Measurements from ENCODE around the gene RASD1. TPM values are rescaled to one million over a fixed set of nuclear protein-coding genes. Genes with fewer than 3 reads are reported as not detected.
"Not testable (repeated sequence)": the region's sequence is repeated elsewhere in the genome, so short reads cannot be mapped to it uniquely, and the experiment has no call there.

The RASD1 gene
- total and polyA plus RNA-seq, 7 experiments from 2014 or later, result 0.35 to 2.5 (median 1.0) TPM; not detected in 2

DNA sequence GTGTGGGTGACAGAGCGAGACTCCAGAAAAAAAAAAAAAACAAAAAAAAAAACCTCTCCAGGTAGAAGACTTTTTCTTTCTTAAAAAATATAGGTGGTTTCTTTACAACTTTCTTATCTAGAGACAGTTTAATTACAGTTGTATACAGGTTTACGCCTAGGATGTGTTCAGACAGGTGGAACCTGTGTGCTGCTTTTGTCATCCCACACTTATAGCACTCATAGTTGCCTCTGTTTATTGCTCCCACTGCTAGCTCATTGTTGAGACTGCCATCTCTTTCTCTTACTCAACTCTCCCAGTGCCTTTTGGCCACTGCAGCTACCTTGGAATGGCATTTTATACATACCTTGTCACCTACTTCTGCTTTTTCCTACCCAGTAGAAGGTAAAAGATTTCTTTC lies 38.5 kb downstream of the RASD1 start:
- Histone ChIP-seq H3K27me3 (ENCODE audit: control insufficient read depth in 2 of 2, insufficient read depth in 2 of 2, low read length in 2 of 2) (no peaks in the 10 kb centered on the region), H3K9me3 (ENCODE audit: control insufficient read depth in 2 of 3, low read length in 3 of 3) (no peaks in the 10 kb centered on the region), H3K4me3 (ENCODE audit: low read length) (no peak overlapping the region), H3K36me3 (ENCODE audit: control insufficient read depth in 2 of 3, insufficient read depth in 3 of 3, low read length in 3 of 3) (no peaks in the 10 kb centered on the region), H3K27ac (ENCODE audit: low read depth, low read length) (no peak overlapping the region), H3K4me1 (ENCODE audit: control insufficient read depth in 2 of 2, insufficient read depth in 2 of 2, low read length in 2 of 2) (no peaks in the 10 kb centered on the region)
- H3K9me3 Mint-ChIP-seq, result peaks cover 0 to 9% (median 4%) of the 10 kb centered on the region in 11 donors
- intact Hi-C loops (cut with micrococcal nuclease), result no loop called here
- H3K36me3 Mint-ChIP-seq, result peaks cover 0 to 3% (median 0%) of the 10 kb centered on the region in 5 donors
- ChIA-PET CTCF (no interaction called here), POLR2A (no interaction called here)
- no peak overlapping the region for H3K27ac Mint-ChIP-seq
- peaks cover 0 to 4% (median 0%) of the 10 kb centered on the region in 5 donors for H3K27me3 Mint-ChIP-seq
- H3K4me3 Mint-ChIP-seq, result no peak overlapping the region
- peaks cover 0 to 5% (median 0%) of the 10 kb centered on the region in 7 donors for H3K4me1 Mint-ChIP-seq
- ATAC-seq, result no peak
- no peak for DNase-seq

DNA sequence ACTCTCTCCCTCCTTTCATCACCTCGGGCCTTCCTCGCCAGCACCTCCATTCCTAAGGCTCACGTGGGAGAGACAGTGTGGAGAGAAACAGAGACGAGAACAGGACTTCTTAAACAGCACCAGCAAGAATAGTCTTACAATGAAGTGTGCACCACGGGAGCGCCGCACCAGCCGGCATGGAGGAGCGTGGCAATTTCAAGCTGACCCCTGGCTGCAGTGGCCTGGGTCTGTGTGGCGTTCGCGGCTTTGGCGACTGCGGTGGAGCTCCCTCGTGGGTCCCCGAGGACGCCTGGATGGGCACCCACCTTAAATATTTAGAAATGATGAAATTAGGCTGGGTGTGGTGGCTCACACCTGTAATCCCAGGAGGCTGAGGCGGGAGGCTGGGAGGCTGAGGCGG lies 39.9 kb downstream of the RASD1 start:
- Histone ChIP-seq H3K27ac (ENCODE audit: low read depth, low read length) (no peak overlapping the region), H3K27me3 (ENCODE audit: control insufficient read depth in 2 of 2, insufficient read depth in 2 of 2, low read length in 2 of 2) (no peaks in the 10 kb centered on the region), H3K4me1 (ENCODE audit: control insufficient read depth in 2 of 2, insufficient read depth in 2 of 2, low read length in 2 of 2) (no peaks in the 10 kb centered on the region), H3K36me3 (ENCODE audit: control insufficient read depth in 2 of 3, insufficient read depth in 3 of 3, low read length in 3 of 3) (no peaks in the 10 kb centered on the region), H3K4me3 (ENCODE audit: low read length) (no peak overlapping the region), H3K9me3 (ENCODE audit: control insufficient read depth in 2 of 3, low read length in 3 of 3) (no peaks in the 10 kb centered on the region)
- Mint-ChIP-seq H3K27me3 (peaks cover 0 to 4% (median 0%) of the 10 kb centered on the region in 5 donors), H3K4me3 (no peak overlapping the region), H3K36me3 (peaks cover 0 to 3% (median 0%) of the 10 kb centered on the region in 5 donors), H3K27ac (no peak overlapping the region), H3K9me3 (peaks cover 0 to 9% (median 4%) of the 10 kb centered on the region in 11 donors), H3K4me1 (peaks cover 0 to 5% (median 0%) of the 10 kb centered on the region in 7 donors)
- DNase-seq (no peak), ATAC-seq (no peak)
- ChIA-PET CTCF (interaction anchor here (0.6 kb wide), 1 partner anchor 477 kb away, joined by 3 read pairs; no protein-coding TSS in a partner anchor), POLR2A (no interaction called here)
- intact Hi-C loops (cut with micrococcal nuclease), result no loop called here

DNA sequence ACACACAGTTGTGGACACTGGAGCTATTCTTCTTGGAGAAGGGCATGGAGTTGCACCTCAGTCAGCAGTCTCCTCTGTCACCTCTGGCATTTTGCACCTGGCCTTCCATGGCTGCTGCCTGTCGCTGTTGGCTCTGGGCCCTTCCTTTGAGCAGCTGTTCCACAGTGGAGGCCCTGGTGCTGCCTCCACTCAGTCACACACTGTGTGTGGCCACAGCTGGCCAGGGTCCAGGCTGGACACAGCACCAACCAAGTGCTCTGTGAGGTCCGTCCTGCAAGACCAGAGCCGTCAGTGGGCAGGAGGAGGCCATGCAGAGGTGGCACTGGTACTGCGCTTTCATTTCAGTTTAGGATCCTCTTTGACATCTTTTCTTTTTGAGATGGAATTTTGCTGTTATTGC lies 41.0 kb downstream of the RASD1 start:
- ATAC-seq (no peak), DNase-seq (no peak)
- Histone ChIP-seq H3K4me1 (ENCODE audit: control insufficient read depth in 2 of 2, insufficient read depth in 2 of 2, low read length in 2 of 2) (no peaks in the 10 kb centered on the region), H3K4me3 (ENCODE audit: low read length) (no peak overlapping the region), H3K27me3 (ENCODE audit: control insufficient read depth in 2 of 2, insufficient read depth in 2 of 2, low read length in 2 of 2) (no peaks in the 10 kb centered on the region), H3K27ac (ENCODE audit: low read depth, low read length) (no peak overlapping the region), H3K9me3 (ENCODE audit: control insufficient read depth in 2 of 3, low read length in 3 of 3) (no peaks in the 10 kb centered on the region), H3K36me3 (ENCODE audit: control insufficient read depth in 2 of 3, insufficient read depth in 3 of 3, low read length in 3 of 3) (no peaks in the 10 kb centered on the region)
- H3K4me3 Mint-ChIP-seq, result no peak overlapping the region
- peaks cover 0 to 3% (median 0%) of the 10 kb centered on the region in 5 donors for H3K36me3 Mint-ChIP-seq
- H3K4me1 Mint-ChIP-seq, result peaks cover 0 to 3% (median 0%) of the 10 kb centered on the region in 7 donors
- H3K27me3 Mint-ChIP-seq, result peaks cover 0 to 4% (median 0%) of the 10 kb centered on the region in 5 donors
- intact Hi-C loops (cut with micrococcal nuclease), result no loop called here
- ChIA-PET POLR2A (no interaction called here), CTCF (interaction anchor here (0.6 kb wide), 1 partner anchor 136 kb away, joined by 3 read pairs; the partner anchor contains the start of gene PEMT)
- H3K9me3 Mint-ChIP-seq, result peaks cover 0 to 5% (median 3%) of the 10 kb centered on the region in 11 donors
- no peak overlapping the region for H3K27ac Mint-ChIP-seq

DNA sequence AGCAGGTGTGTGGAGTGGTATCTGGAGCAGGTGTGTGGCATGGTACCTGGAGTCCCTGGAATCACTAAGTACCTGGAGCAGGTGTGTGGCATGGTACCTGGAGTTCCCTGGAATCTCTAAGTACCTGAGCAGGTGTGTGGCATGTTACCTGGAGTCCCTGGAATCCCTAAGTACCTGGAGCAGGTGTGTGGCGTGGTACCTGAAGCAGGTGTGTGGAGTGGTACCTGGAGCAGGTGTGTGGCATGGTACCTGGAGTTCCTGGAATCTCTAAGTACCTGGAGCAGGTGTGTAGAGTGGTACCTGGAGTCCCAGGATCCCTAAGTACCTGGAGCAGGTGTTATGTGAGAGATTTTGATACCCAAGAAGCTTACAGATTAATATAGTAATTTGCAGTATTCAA lies 41.5 kb downstream of the RASD1 start:
- H3K27me3 Mint-ChIP-seq; POLR2A ChIA-PET; H3K27ac ChIP-seq (ENCODE audit: low read depth, low read length); H3K9me3 Mint-ChIP-seq; DNase-seq; H3K4me3 ChIP-seq (ENCODE audit: low read length); H3K36me3 ChIP-seq (ENCODE audit: control insufficient read depth in 2 of 3, insufficient read depth in 3 of 3, low read length in 3 of 3); H3K4me1 Mint-ChIP-seq; H3K9me3 ChIP-seq (ENCODE audit: control insufficient read depth in 2 of 3, low read length in 3 of 3); H3K4me1 ChIP-seq (ENCODE audit: control insufficient read depth in 2 of 2, insufficient read depth in 2 of 2, low read length in 2 of 2); H3K36me3 Mint-ChIP-seq; intact Hi-C loops (cut with micrococcal nuclease); ATAC-seq; H3K4me3 Mint-ChIP-seq; H3K27me3 ChIP-seq (ENCODE audit: control insufficient read depth in 2 of 2, insufficient read depth in 2 of 2, low read length in 2 of 2): not testable (repeated sequence)
- CTCF ChIA-PET, result interaction anchor here (0.6 kb wide), 1 partner anchor 137 kb away, joined by 3 read pairs; the partner anchor contains the start of gene PEMT
- H3K27ac Mint-ChIP-seq, result peak overlapping the region in 1 of 9 donors; percentile 55

DNA sequence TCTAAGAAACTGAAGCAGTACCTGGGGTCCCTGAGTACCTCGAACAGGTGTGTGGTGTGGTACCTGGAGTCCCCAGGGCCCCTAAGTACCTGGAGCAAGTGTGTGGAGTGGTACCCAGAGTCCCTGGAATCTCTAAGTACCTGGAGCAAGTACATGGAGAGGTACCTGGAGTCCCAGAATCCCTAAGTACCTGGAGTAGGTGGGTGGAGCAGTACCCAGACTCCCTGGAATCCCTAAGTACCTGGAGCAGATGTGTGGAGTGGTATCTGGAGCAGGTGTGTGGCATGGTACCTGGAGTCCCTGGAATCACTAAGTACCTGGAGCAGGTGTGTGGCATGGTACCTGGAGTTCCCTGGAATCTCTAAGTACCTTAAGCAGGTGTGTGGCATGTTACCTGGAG lies 41.9 kb downstream of the RASD1 start:
- H3K36me3 Mint-ChIP-seq, result no peaks in the 10 kb centered on the region
- CTCF ChIA-PET, result no interaction called here
- ATAC-seq, result no peak

DNA sequence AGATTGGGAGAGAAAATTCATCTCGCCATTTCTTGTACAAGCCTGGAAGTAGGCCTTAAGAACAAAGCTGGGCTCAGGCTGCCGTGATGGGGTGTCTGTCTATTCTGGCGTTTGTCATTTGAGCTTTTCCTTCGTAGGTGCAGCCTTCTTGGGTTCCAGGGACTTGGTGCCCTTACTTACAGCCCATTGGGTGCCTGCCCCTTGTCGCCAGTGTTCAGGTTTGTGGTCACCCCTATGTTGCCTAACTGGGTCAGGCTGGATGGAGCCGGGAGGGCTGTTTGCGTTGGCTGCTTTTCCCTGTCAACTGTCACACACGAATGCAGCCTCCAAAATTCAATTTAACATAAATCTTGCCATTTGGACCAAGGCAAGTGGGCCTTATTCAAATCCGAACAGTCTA lies 43.1 kb downstream of the RASD1 start:
- no peaks in the 10 kb centered on the region for H3K4me1 ChIP-seq (ENCODE audit: control insufficient read depth in 2 of 2, insufficient read depth in 2 of 2, low read length in 2 of 2)
- H3K27ac Mint-ChIP-seq, result no peak overlapping the region
- DNase-seq (no peak), ATAC-seq (no peak)
- CTCF ChIA-PET, result interaction anchor here (0.6 kb wide), 1 partner anchor 554 kb away, joined by 3 read pairs; no protein-coding TSS in a partner anchor
- no peak overlapping the region for H3K4me3 ChIP-seq (ENCODE audit: low read length)
- POLR2A ChIA-PET, result no interaction called here
- no peak overlapping the region for H3K4me3 Mint-ChIP-seq
- H3K9me3 ChIP-seq (ENCODE audit: control insufficient read depth in 2 of 3, low read length in 3 of 3), result no peaks in the 10 kb centered on the region
- H3K36me3 Mint-ChIP-seq, result no peaks in the 10 kb centered on the region
- intact Hi-C loops (cut with micrococcal nuclease), result no loop called here
- peaks cover 0 to 4% (median 0%) of the 10 kb centered on the region in 5 donors for H3K27me3 Mint-ChIP-seq
- H3K36me3 ChIP-seq (ENCODE audit: control insufficient read depth in 2 of 3, insufficient read depth in 3 of 3, low read length in 3 of 3), result no peaks in the 10 kb centered on the region
- H3K27ac ChIP-seq (ENCODE audit: low read depth, low read length), result no peak overlapping the region
- H3K9me3 Mint-ChIP-seq, result no peaks in the 10 kb centered on the region
- H3K27me3 ChIP-seq (ENCODE audit: control insufficient read depth in 2 of 2, insufficient read depth in 2 of 2, low read length in 2 of 2), result no peaks in the 10 kb centered on the region
- H3K4me1 Mint-ChIP-seq, result no peaks in the 10 kb centered on the region

More for the DNA sequence above, 41.9 kb downstream of the RASD1 start:
- POLR2A ChIA-PET, result no interaction called here
- Histone ChIP-seq H3K4me3 (ENCODE audit: low read length) (no peak overlapping the region), H3K4me1 (ENCODE audit: control insufficient read depth in 2 of 2, insufficient read depth in 2 of 2, low read length in 2 of 2) (no peaks in the 10 kb centered on the region), H3K27ac (ENCODE audit: low read depth, low read length) (no peak overlapping the region), H3K36me3 (ENCODE audit: control insufficient read depth in 2 of 3, insufficient read depth in 3 of 3, low read length in 3 of 3) (no peaks in the 10 kb centered on the region), H3K27me3 (ENCODE audit: control insufficient read depth in 2 of 2, insufficient read depth in 2 of 2, low read length in 2 of 2) (no peaks in the 10 kb centered on the region), H3K9me3 (ENCODE audit: control insufficient read depth in 2 of 3, low read length in 3 of 3) (no peaks in the 10 kb centered on the region)
- no peak for DNase-seq
- Mint-ChIP-seq H3K4me3 (no peak overlapping the region), H3K27ac (no peak overlapping the region), H3K9me3 (no peaks in the 10 kb centered on the region), H3K27me3 (peaks cover 0 to 4% (median 0%) of the 10 kb centered on the region in 5 donors), H3K4me1 (no peaks in the 10 kb centered on the region)
- intact Hi-C loops (cut with micrococcal nuclease), result no loop called here

DNA sequence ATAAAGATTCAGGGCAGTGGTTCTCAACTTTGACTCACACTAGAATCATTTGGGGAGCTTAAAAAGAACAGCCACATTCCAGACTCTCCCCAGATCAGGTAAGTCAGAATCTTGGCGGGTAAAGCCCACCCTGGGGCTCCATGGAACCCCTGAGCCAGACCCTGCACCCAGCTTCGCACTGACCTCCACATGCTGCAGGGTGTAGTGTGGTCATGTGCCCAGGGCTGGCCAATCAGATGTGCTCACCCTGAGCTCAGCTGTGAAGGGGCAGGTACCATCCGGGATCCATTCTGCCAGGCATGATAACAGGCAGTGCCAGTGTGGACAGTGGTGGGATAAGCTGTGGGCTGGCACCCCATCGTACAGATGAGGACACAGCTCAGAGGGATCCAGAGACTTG lies 47.5 kb downstream of the RASD1 start:
- H3K27me3 Mint-ChIP-seq, result peaks cover 0 to 3% (median 0%) of the 10 kb centered on the region in 5 donors
- Histone ChIP-seq H3K4me3 (ENCODE audit: low read length) (no peak overlapping the region), H3K36me3 (ENCODE audit: control insufficient read depth in 2 of 3, insufficient read depth in 3 of 3, low read length in 3 of 3) (no peaks in the 10 kb centered on the region), H3K27me3 (ENCODE audit: control insufficient read depth in 2 of 2, insufficient read depth in 2 of 2, low read length in 2 of 2) (no peaks in the 10 kb centered on the region), H3K9me3 (ENCODE audit: control insufficient read depth in 2 of 3, low read length in 3 of 3) (no peaks in the 10 kb centered on the region), H3K27ac (ENCODE audit: low read depth, low read length) (no peak overlapping the region), H3K4me1 (ENCODE audit: control insufficient read depth in 2 of 2, insufficient read depth in 2 of 2, low read length in 2 of 2) (no peaks in the 10 kb centered on the region)
- DNase-seq (no peak), ATAC-seq (no peak)
- ChIA-PET POLR2A (no interaction called here), CTCF (no interaction called here)
- no peaks in the 10 kb centered on the region for H3K4me1 Mint-ChIP-seq
- H3K36me3 Mint-ChIP-seq, result peaks cover 0 to 4% (median 0%) of the 10 kb centered on the region in 5 donors
- peaks cover 0 to 4% (median 0%) of the 10 kb centered on the region in 11 donors for H3K9me3 Mint-ChIP-seq
- H3K4me3 Mint-ChIP-seq, result no peak overlapping the region
- intact Hi-C loops (cut with micrococcal nuclease), result no loop called here
- H3K27ac Mint-ChIP-seq, result no peak overlapping the region

Data from naive thymus-derived CD4-positive, alpha-beta T cell (primary cell).